NCI-H2171 treated with DMSO at 0.1 percent for 48 hours (cell line): ENCODE measurements around the gene BCAR3.
A peak's percentile ranks its signal among the peaks of the same experiment; 100 is the strongest.

Experiments
- DNase-seq: peaks from one replicate; lab custom pipeline; 2025; lab: John Stamatoyannopoulos, UW

BCAR3 gene

GRCh38 chr1:93681101-93681988, at the start of gene BCAR3:
Gene BCAR3 (minus strand): TSS chr1:93681837. CDS start chr1:93674930, 6,907 bp downstream.
- DNase-seq, result no peak

- no peak for DNase-seq
These were observed 49.0 kb upstream of the BCAR3 start for GRCh38 chr1:93730621-93731020.

GRCh38 chr1:93729906-93730305, 48.3 kb upstream of the BCAR3 start:
- DNase-seq, result peak; percentile 68

- no peak for DNase-seq
These were observed 47.9 kb upstream of the BCAR3 start for GRCh38 chr1:93729502-93729901.

- no peak for DNase-seq
These were observed 47.0 kb upstream of the BCAR3 start for GRCh38 chr1:93728480-93729131.

- no peak for DNase-seq
These were observed 42.2 kb upstream of the BCAR3 start for GRCh38 chr1:93723733-93724270.

- no peak for DNase-seq
These were observed 41.5 kb upstream of the BCAR3 start for GRCh38 chr1:93723110-93723509.

- no peak for DNase-seq
These were observed 40.7 kb upstream of the BCAR3 start for GRCh38 chr1:93722081-93723031.

- DNase-seq, result no peak
These were observed 39.5 kb upstream of the BCAR3 start for GRCh38 chr1:93720956-93721626.

- DNase-seq, result no peak
These were observed 36.0 kb upstream of the BCAR3 start for GRCh38 chr1:93717640-93718039.

- DNase-seq, result no peak
These were observed 35.3 kb upstream of the BCAR3 start for GRCh38 chr1:93716941-93717368.

GRCh38 chr1:93716163-93716562, 34.5 kb upstream of the BCAR3 start:
- no peak for DNase-seq

- peak; percentile 81 for DNase-seq
These were observed 34.0 kb upstream of the BCAR3 start for GRCh38 chr1:93715529-93716126.

GRCh38 chr1:93714356-93714755, 32.7 kb upstream of the BCAR3 start:
- DNase-seq, result no peak

GRCh38 chr1:93713341-93713740, 31.7 kb upstream of the BCAR3 start:
- DNase-seq, result no peak

GRCh38 chr1:93712741-93713140, 31.1 kb upstream of the BCAR3 start:
- no peak for DNase-seq

GRCh38 chr1:93710499-93711453, 29.1 kb upstream of the BCAR3 start:
- no peak for DNase-seq

GRCh38 chr1:93708734-93709481, 27.3 kb upstream of the BCAR3 start:
- peak; percentile 64 for DNase-seq

GRCh38 chr1:93707956-93708355, 26.3 kb upstream of the BCAR3 start:
- DNase-seq, result no peak
